Ovary (tissue), 9 donors: Measurements from ENCODE around the gene LHFPL6. TPM values are rescaled to one million over a fixed set of nuclear protein-coding genes. Genes with fewer than 3 reads are reported as not detected.

Experiments used
- DNase-seq, 5 donors: peaks; one replicate each; pipeline ENCODE4 v3.0.0-alpha.2; 2019 to 2020
- H3K27ac ChIP-seq, 2 donors: fragments of 200-600 bp; one replicate each; pipeline versions ENCODE4 v1.5.1 to v1.8.0; 2019 to 2022
- H3K27me3 ChIP-seq: fragments of 200-600 bp; one replicate; pipeline ENCODE4 v1.8.0; 2022
- H3K36me3 ChIP-seq: fragments of 200-600 bp; sonication (generic); one replicate; pipeline ENCODE4 v1.5.1; 2019
- H3K4me1 ChIP-seq: one replicate; pipeline ENCODE4 v1.8.1; 2013; ENCODE audit warnings: mild to moderate bottlenecking, moderate library complexity; ENCODE audit not compliant: insufficient read depth
- H3K4me3 ChIP-seq: fragments of 200-600 bp; sonication (generic); one replicate; pipeline ENCODE4 v1.5.1; 2017
- H3K9me3 ChIP-seq, 2 donors: fragments of 200-600 bp in 1 of 2; sonication (generic) in 1 of 2; one replicate each; pipeline versions ENCODE4 v1.5.1 to v1.8.1; 2013 to 2019; ENCODE audit warnings: mild to moderate bottlenecking in 1 of 2, moderate library complexity in 1 of 2
- CTCF ChIP-seq, 3 donors: fragments of 450-650 bp in 2 of 3; fragments of 200-600 bp in 1 of 3; IDR thresholded peaks; one replicate each; pipeline versions ENCODE4 v1.5.1 to v1.8.0; 2016 to 2022; ENCODE audit warnings: antibody characterized with exemption in 3 of 3, mild to moderate bottlenecking in 1 of 3
- EP300 ChIP-seq: sonication (generic); formaldehyde crosslinking; IDR thresholded peaks from one replicate; pipeline ENCODE4 v1.6.1; 2017; ENCODE audit warnings: antibody characterized with exemption
- POLR2A ChIP-seq: fragments of 450-650 bp; IDR thresholded peaks from one replicate; pipeline ENCODE4 v1.6.1; 2017; ENCODE audit warnings: antibody characterized with exemption, mild to moderate bottlenecking, moderate library complexity
- WGBS, 3 donors: extraction: QIAGEN DNeasy Blood & Tissue Kit in 1 of 3; methylation state at CpG; one replicate each; pipeline versions ENCODE4 v1.1.5 to v1.1.7; 2013 to 2017; 5-methylcytosine and 5-hydroxymethylcytosine counted together
- intact Hi-C, 4 donors: fragments of 100-400 bp; cut with DNase I; formaldehyde crosslinking; loops; one replicate each; pipeline versions ENCODE4 v1.11.0 to v1.15.1; 2022 to 2023
- polyA plus RNA-seq, 2 donors: library from polyadenylated mRNA; stranded (reverse); fragments of 200-250 nt in 1 of 2; fragments of 350-450 nt in 1 of 2; fragmentation: Illumina TruSeq in 1 of 2; extraction: RNeasy Lipid Tissue Mini Kit (QIAGEN cat#74804) in 1 of 2; gene quantifications; one replicate each; pipeline ENCODE4 v1.2.3, GENCODE V29; 2013 to 2014
- total RNA-seq, 7 donors: library from RNA; depleted of rRNA in 2 of 7; stranded (reverse); fragments of >200 nt in 2 of 7; fragmentation: NEBNext Ultra II Directional in 3 of 7; extraction: Animal tissue kit (Norgen Biotek cat#: 25700) in 3 of 7; gene quantifications; one replicate each; pipeline versions ENCODE4 v1.1.0 to v1.2.4, GENCODE V29; 2016 to 2023
- donor health status: DM: no; HTN: no; CAD: no; lungs with moderate emphysema.
- donor health status: DM: no; HTN: no; CAD: no.
- donor health status: Bipolar disorder and iron deficiency.
- donor health status: DM: yes; HTN: yes; CAD: no.
- donor health status: DM: no; HTN: no; CAD: no.
- donor health status: DM: yes; HTN: yes; CAD: no.

The LHFPL6 gene
- total and polyA plus RNA-seq, 9 donors: 19.7 to 136 (median 42.4) TPM

GRCh38 chr13:39600766-39601165 is 2.2 kb downstream of the LHFPL6 start:
- H3K27ac ChIP-seq: no peak overlapping the region
- WGBS, 3 donors: 78 to 89% (median 80%) methylated on average over 8 to 9 of the region's 9 CpGs
- DNase-seq: no peak

GRCh38 chr13:39599842-39600241 is 3.2 kb downstream of the LHFPL6 start:
- no peak overlapping the region for H3K27ac ChIP-seq
- peak overlapping the region; percentile 19 for H3K4me3 ChIP-seq
- 17 to 31% (median 21%) methylated on average over 1 of the region's 1 CpG for WGBS, 3 donors
- intact Hi-C loops: loop anchor here in 3 of 4 donors (5.0 to 10.0 kb wide), 3 partner anchors 185 to 455 kb away; no protein-coding TSS in a partner anchor
- H3K9me3 ChIP-seq: no peaks in the 10 kb centered on the region
- no peak for TF ChIP-seq CTCF (IDR thresholded peaks at IDR 0.05)
- TF ChIP-seq POLR2A: no peak
- no peak for TF ChIP-seq EP300
- H3K27me3 ChIP-seq: no peaks in the 10 kb centered on the region
- DNase-seq: no peak
- H3K36me3 ChIP-seq: no peaks in the 10 kb centered on the region
- H3K4me1 ChIP-seq: peaks cover 11% of the 10 kb centered on the region

More at GRCh38 chr13:39600766-39601165, 2.2 kb downstream of the LHFPL6 start:
- Histone ChIP-seq H3K4me1 (peaks cover 9% of the 10 kb centered on the region), H3K9me3 (no peaks in the 10 kb centered on the region), H3K36me3 (no peaks in the 10 kb centered on the region), H3K4me3 (peak overlapping the region; percentile 19), H3K27me3 (no peaks in the 10 kb centered on the region)
- TF ChIP-seq CTCF (IDR thresholded peaks at IDR 0.05): no peak
- intact Hi-C loops: loop anchor here in 2 of 4 donors (10.0 kb wide), 2 partner anchors 186 to 456 kb away; no protein-coding TSS in a partner anchor

- no peak for TF ChIP-seq POLR2A
- no peak for TF ChIP-seq CTCF (IDR thresholded peaks at IDR 0.05)
- no peak for TF ChIP-seq EP300
- no peaks in the 10 kb centered on the region for H3K9me3 ChIP-seq
- H3K4me1 ChIP-seq: peaks cover 11% of the 10 kb centered on the region
- no peak for DNase-seq
- H3K36me3 ChIP-seq: no peaks in the 10 kb centered on the region
- intact Hi-C loops: loop anchor here in 1 of 4 donors (5.0 kb wide), 1 partner anchor 192 kb away; no protein-coding TSS in a partner anchor
- H3K27ac ChIP-seq: no peak overlapping the region
- WGBS, 3 donors: 4 to 9% (median 6%) methylated on average over 1 of the region's 1 CpG
- H3K27me3 ChIP-seq: no peaks in the 10 kb centered on the region
- peak overlapping the region; percentile 17 for H3K4me3 ChIP-seq
These were observed 4.0 kb downstream of the LHFPL6 start for GRCh38 chr13:39599012-39599411.

GRCh38 chr13:39597838-39598237 is 5.2 kb downstream of the LHFPL6 start:
- Histone ChIP-seq H3K4me1 (peaks cover 11% of the 10 kb centered on the region), H3K36me3 (no peaks in the 10 kb centered on the region), H3K4me3 (no peak overlapping the region), H3K9me3 (no peaks in the 10 kb centered on the region), H3K27me3 (no peaks in the 10 kb centered on the region), H3K27ac (no peak overlapping the region)
- 49 to 59% (median 56%) methylated on average over 2 of the region's 2 CpGs for WGBS, 3 donors
- DNase-seq: no peak
- TF ChIP-seq POLR2A (no peak), CTCF (IDR thresholded peaks at IDR 0.05) (no peak), EP300 (no peak)
- intact Hi-C loops: loop anchor here in 1 of 4 donors (5.0 kb wide), 1 partner anchor 191 kb away; no protein-coding TSS in a partner anchor
